Breast epithelium (tissue), 3 donors: ENCODE data around the gene DPH7.

Experiments
- CTCF ChIP-seq, 3 donors: fragments of 450-650 bp; IDR thresholded peaks; one replicate each; pipeline ENCODE4 v1.5.1; 2016 to 2017; ENCODE audit warnings: antibody characterized with exemption in 3 of 3, mild to moderate bottlenecking in 3 of 3, moderate library complexity in 3 of 3
- POLR2A ChIP-seq: fragments of 450-650 bp; IDR thresholded peaks from one replicate; pipeline ENCODE4 v1.6.1; 2016; ENCODE audit warnings: antibody characterized with exemption, mild to moderate bottlenecking, moderate library complexity
- POLR2AphosphoS5 ChIP-seq, 3 donors: sonication (generic); formaldehyde crosslinking; IDR thresholded peaks; one replicate each; pipeline ENCODE4 v1.6.1; 2017; ENCODE audit warnings: antibody characterized with exemption in 3 of 3

- no peak for TF ChIP-seq CTCF (IDR thresholded peaks at IDR 0.05)
- no peak for TF ChIP-seq POLR2AphosphoS5 (IDR thresholded peaks at IDR 0.05)
- no peak for TF ChIP-seq POLR2A
Observed at GRCh38 chr9:137556069-137556838, 22.5 kb downstream of the DPH7 start.
